GM18873 (cell line): ENCODE results near the gene CIC.
"Not testable (repeated sequence)": the region's sequence is repeated elsewhere in the genome, so short reads cannot be mapped to it uniquely, and the experiment has no call there.

ENCODE experiments used
- ATAC-seq: cut with Tn5 transposase; IDR thresholded peaks from one replicate; pipeline ENCODE4 v1.9.1; 2021; ENCODE audit warnings: mild to moderate bottlenecking, moderate library complexity, moderate number of reproducible peaks; ENCODE audit not compliant: unreplicated experiment, low FRiP score

CIC gene

GRCh38 chr19:42325896-42326771 lies 57.1 kb downstream of the CIC start:
- ATAC-seq: peak; percentile 1

GRCh38 chr19:42326969-42327368 lies 57.9 kb downstream of the CIC start:
- no peak for ATAC-seq

GRCh38 chr19:42327381-42327780 lies 58.3 kb downstream of the CIC start:
- no peak for ATAC-seq

- ATAC-seq: no peak
Observed at GRCh38 chr19:42328106-42328505, 59.1 kb downstream of the CIC start.

- ATAC-seq: no peak
Observed at GRCh38 chr19:42328854-42329253, 59.8 kb downstream of the CIC start.

GRCh38 chr19:42330241-42330711 lies 61.2 kb downstream of the CIC start:
- ATAC-seq: no peak

- not testable (repeated sequence) for ATAC-seq
Observed at GRCh38 chr19:42331333-42331732, 62.3 kb downstream of the CIC start.

- no peak for ATAC-seq
Observed at GRCh38 chr19:42332059-42332458, 63.0 kb downstream of the CIC start.

- no peak for ATAC-seq
Observed at GRCh38 chr19:42333018-42333417, 64.0 kb downstream of the CIC start.

GRCh38 chr19:42333975-42334696 lies 65.1 kb downstream of the CIC start:
- ATAC-seq: no peak

- ATAC-seq: no peak
Observed at GRCh38 chr19:42334697-42335373, 65.8 kb downstream of the CIC start.

GRCh38 chr19:42335374-42335936 lies 66.4 kb downstream of the CIC start:
- no peak for ATAC-seq

- ATAC-seq: no peak
Observed at GRCh38 chr19:42335971-42336370, 66.9 kb downstream of the CIC start.

GRCh38 chr19:42339126-42339860 lies 70.2 kb downstream of the CIC start:
- ATAC-seq: not testable (repeated sequence)

GRCh38 chr19:42339922-42340321 lies 70.9 kb downstream of the CIC start:
- not testable (repeated sequence) for ATAC-seq

GRCh38 chr19:42343344-42344110 lies 74.5 kb downstream of the CIC start:
- no peak for ATAC-seq

GRCh38 chr19:42344336-42344893 lies 75.4 kb downstream of the CIC start:
- ATAC-seq: no peak
